GM12878 (cell line): ENCODE measurements around the gene MTMR4. TPM values are rescaled to one million over a fixed set of nuclear protein-coding genes. Genes with fewer than 3 reads are reported as not detected.

Experiments used
- ATAC-seq: fragments of 200-7000 bp; cut with Tn5 transposase; 3 replicates; pipeline ENCODE4 v1.9.1; 2020; ENCODE audit warnings: mild to moderate bottlenecking, moderate library complexity
- BruUV-seq: library from RNA; stranded (reverse); fragments of 400-500 nt; replicated peaks from 2 replicates; lab custom pipeline; 2021; lab: Mats Ljungman, UMichigan
- CTCF ChIA-PET: fragments of 300-600 bp; sonication (Branson Sonifier 250); formaldehyde crosslinking; extraction: SDS; loops from one replicate; lab custom pipeline; 2021; ENCODE audit warnings: inconsistent platforms; lab: Yijun Ruan, JAX
- POLR2A ChIA-PET: fragments of 350-600 bp; formaldehyde crosslinking; extraction: SDS; loops from one replicate; lab custom pipeline; 2021; ENCODE audit warnings: inconsistent platforms; lab: Charles Lee
- RAD21 ChIA-PET: fragments of 300-600 bp; sonication (Branson Sonifier 250); formaldehyde crosslinking; loops from one replicate; lab custom pipeline; 2023; ENCODE audit warnings: antibody characterized with exemption; ENCODE audit not compliant: unreplicated experiment; lab: Charles Lee
- SMC1A ChIA-PET: fragments of 300-600 bp; sonication (Branson Sonifier 250); formaldehyde crosslinking; loops from one replicate; lab custom pipeline; 2023; ENCODE audit not compliant: unreplicated experiment, uncharacterized antibody; lab: Charles Lee
- DNase-seq: peaks from one replicate; pipeline ENCODE4 v3.0.0-alpha.2; 2011; ENCODE audit warnings: low read depth, low spot score
- FAIRE-seq: peaks from 3 replicates; lab custom pipeline; 2011; peaks lifted over from hg19 to GRCh38; lab: Jason Lieb, UNC
- H2AFZ ChIP-seq: 2 replicates; pipeline ENCODE4 v1.6.0; 2011; ENCODE audit warnings: low read depth, low read length, control low read depth; ENCODE audit not compliant: control insufficient read depth
- H3K27ac ChIP-seq: 2 replicates; pipeline ENCODE4 v1.5.1; 2011; ENCODE audit warnings: control low read depth; ENCODE audit not compliant: control insufficient read depth, insufficient read depth
- H3K27me3 ChIP-seq, 2 experiments: replicated peaks in 1 of 2; 2 replicates each; pipeline versions ENCODE4 v1.6.0 to v1.6.1; 2011; ENCODE audit warnings: low read length in 1 of 2; ENCODE audit not compliant: control insufficient read depth in 2 of 2, insufficient read depth in 2 of 2
- H3K36me3 ChIP-seq, 2 experiments: 2 replicates each; pipeline ENCODE4 v1.5.1; 2011; ENCODE audit warnings: low read length in 1 of 2; ENCODE audit not compliant: control insufficient read depth in 2 of 2, insufficient read depth in 2 of 2
- H3K4me1 ChIP-seq: 2 replicates; pipeline ENCODE4 v1.6.1; 2011; ENCODE audit warnings: mild to moderate bottlenecking, low read length, moderate library complexity, mixed read lengths; ENCODE audit not compliant: control insufficient read depth, insufficient read depth
- H3K4me2 ChIP-seq: 2 replicates; pipeline ENCODE4 v1.6.0; 2011; ENCODE audit warnings: control low read depth; ENCODE audit not compliant: control insufficient read depth, insufficient read depth
- H3K4me3 ChIP-seq: fragments of 200-600 bp; sonication (generic); 2 replicates; pipeline ENCODE4 v1.5.1; 2016
- H3K79me2 ChIP-seq: 2 replicates; pipeline ENCODE4 v1.6.0; 2011; ENCODE audit warnings: low read length; ENCODE audit not compliant: control insufficient read depth, insufficient read depth
- H3K9ac ChIP-seq: 2 replicates; pipeline ENCODE4 v1.8.0; 2011; ENCODE audit warnings: low read length, control low read depth, mixed read lengths; ENCODE audit not compliant: control insufficient read depth, insufficient read depth
- H3K9me3 ChIP-seq: replicated peaks from 3 replicates; pipeline ENCODE4 v1.5.1; 2011; ENCODE audit warnings: mild to moderate bottlenecking, low read length; ENCODE audit not compliant: control insufficient read depth, insufficient read depth
- H4K20me1 ChIP-seq: 2 replicates; pipeline ENCODE4 v1.6.0; 2011; ENCODE audit not compliant: control insufficient read depth, insufficient read depth
- BCLAF1 ChIP-seq: fragments of 450-650 bp; IDR thresholded peaks from 2 replicates; pipeline ENCODE4 v1.6.1; 2017; ENCODE audit warnings: antibody characterized with exemption, mild to moderate bottlenecking, moderate library complexity
- E4F1 ChIP-seq: fragments of 450-650 bp; IDR thresholded peaks from 2 replicates; pipeline ENCODE4 v1.6.1; 2018; ENCODE audit warnings: borderline replicate concordance, mild to moderate bottlenecking; ENCODE audit not compliant: partially characterized antibody
- EP300 ChIP-seq, 2 experiments: fragments of 150-350 bp in 1 of 2; IDR thresholded peaks; 2 replicates each; pipeline ENCODE4 v1.6.1; 2011 to 2012; ENCODE audit warnings: low read depth in 2 of 2, low read length in 2 of 2, borderline replicate concordance in 1 of 2, improper control_type of control experiment in 1 of 2, inconsistent platforms in 1 of 2; ENCODE audit not compliant: control insufficient read depth in 1 of 2
- FOXM1 ChIP-seq: IDR thresholded peaks from 2 replicates; pipeline ENCODE4 v1.6.1; 2012; ENCODE audit warnings: low read depth, mild to moderate bottlenecking, inconsistent platforms, low read length, moderate library complexity
- IKZF2 ChIP-seq, 2 experiments: fragments of 450-650 bp; IDR thresholded peaks; 2 replicates each; pipeline ENCODE4 v1.6.1; 2017; ENCODE audit warnings: mild to moderate bottlenecking in 2 of 2, moderate library complexity in 2 of 2
- MEF2B ChIP-seq: fragments of 450-650 bp; IDR thresholded peaks from 2 replicates; pipeline ENCODE4 v1.6.1; 2018; ENCODE audit warnings: mild to moderate bottlenecking, moderate library complexity; ENCODE audit not compliant: partially characterized antibody, poor library complexity, severe bottlenecking
- MTA3 ChIP-seq: IDR thresholded peaks from 2 replicates; pipeline ENCODE4 v1.6.1; 2012; ENCODE audit warnings: low read length, inconsistent platforms, borderline replicate concordance
- NFXL1 ChIP-seq: fragments of 450-650 bp; IDR thresholded peaks from 2 replicates; pipeline ENCODE4 v1.6.1; 2017; ENCODE audit warnings: antibody characterized with exemption, mild to moderate bottlenecking, borderline replicate concordance
- PML ChIP-seq: IDR thresholded peaks from 2 replicates; pipeline ENCODE4 v1.6.1; 2012; ENCODE audit warnings: low read length, inconsistent platforms
- POU2F2 ChIP-seq: IDR thresholded peaks from 3 replicates; pipeline ENCODE4 v1.6.1; 2011; ENCODE audit warnings: low read depth, mild to moderate bottlenecking, low read length, borderline replicate concordance
- RAD51 ChIP-seq: fragments of 450-650 bp; IDR thresholded peaks from 2 replicates; pipeline ENCODE4 v1.6.1; 2016; ENCODE audit warnings: moderate library complexity, mild to moderate bottlenecking, inconsistent platforms
- RELA ChIP-seq: fragments of 450-650 bp; IDR thresholded peaks from 2 replicates; pipeline ENCODE4 v1.8.0; 2014; ENCODE audit warnings: borderline replicate concordance; ENCODE audit not compliant: partially characterized antibody
- SUZ12 ChIP-seq: fragments of 200-600 bp; sonication (generic); IDR thresholded peaks from one replicate; pipeline ENCODE4 v1.6.1; 2018; ENCODE audit warnings: antibody characterized with exemption, mild to moderate bottlenecking; ENCODE audit not compliant: unreplicated experiment
- ZNF24 ChIP-seq: fragments of 450-650 bp; IDR thresholded peaks from 2 replicates; pipeline ENCODE4 v1.6.1; 2017; ENCODE audit warnings: antibody characterized with exemption, mild to moderate bottlenecking
- ZNF274 ChIP-seq: IDR thresholded peaks from one replicate; pipeline ENCODE4 v1.8.0; 2011; ENCODE audit not compliant: insufficient read length, insufficient read depth
- WGBS: methylation state at CpG from one replicate; pipeline ENCODE4 v1.1.6; 2016; ENCODE audit warnings: low lambda C conversion rate; ENCODE audit not compliant: insufficient replicate concordance, insufficient coverage; ENCODE audit errors: missing lambda C conversion rate; 5-methylcytosine and 5-hydroxymethylcytosine counted together
- in situ Hi-C: fragments of 300-500 bp; cut with MboI; formaldehyde crosslinking; loops from 9 replicates; pipeline ENCODE4 v1.14.3; 2018; ENCODE audit warnings: mixed read lengths
- intact Hi-C: fragments of 100-400 bp; cut with micrococcal nuclease; formaldehyde crosslinking; loops from one replicate; pipeline ENCODE4 v1.14.2; 2022; ENCODE audit not compliant: unreplicated experiment
- polyA plus RNA-seq, 11 experiments: library from polyadenylated mRNA; depleted of rRNA in 4 of 11; unstranded in 6 of 11; stranded (reverse) in 5 of 11; fragments of >200 nt; fragmentation: Nextera tagmentation in 4 of 11; fragmentation: Illumina TruSeq in 1 of 11; extraction: Ambion mirVana in 4 of 11; extraction: Trizol in 1 of 11; gene quantifications; 1 replicate in 1 of 11; 2 replicates in 10 of 11; pipeline versions ENCODE4 v1.2.1 to v1.2.3, GENCODE V29; 2011 to 2016; ENCODE audit warnings: inconsistent platforms in 2 of 11, missing spikeins in 2 of 11, low read depth in 1 of 11
- total RNA-seq, 4 experiments: library from RNA; depleted of rRNA in 3 of 4; stranded (reverse); fragments of >200 nt in 3 of 4; fragmentation: Illumina TruSeq in 1 of 4; extraction: Trizol in 1 of 4; gene quantifications; 2 replicates each; pipeline versions ENCODE4 v1.2.1 to v1.2.3, GENCODE V29; 2013 to 2021

Gene MTMR4
- total and polyA plus RNA-seq, 10 of the 15 experiments (the other 5 are each of a cell fraction or from before 2014, with no cell fraction given): 12.8 to 127 (median 53.2) TPM

GRCh38 chr17:58508341-58509067, 5.9 kb downstream of the MTMR4 start (continued):
- TF ChIP-seq MTA3: no peak

- CTCF ChIA-PET: interaction anchor here (1.4 kb wide), 1 partner anchor 190 kb away, joined by 4 read pairs; no protein-coding TSS in a partner anchor
- H2AFZ ChIP-seq: no peak overlapping the region
- no peak for ATAC-seq
- no peak overlapping the region for H3K27ac ChIP-seq
- no TSS peak for BruUV-seq
- no peak for DNase-seq
- no peak overlapping the region for H3K4me3 ChIP-seq
- H4K20me1 ChIP-seq: no peaks in the 10 kb centered on the region; the same call in 1 of the 2 replicates
- POLR2A ChIA-PET: interaction anchor here (0.6 kb wide), 1 partner anchor 185 kb away, joined by 3 read pairs; the partner anchor contains the start of gene RAD51C
- in situ Hi-C loops: no loop called here
- intact Hi-C loops: no loop called here
- 95% methylated on average over 13 of the region's 13 CpGs for WGBS
- RAD21 ChIA-PET: interaction anchor here (1.1 kb wide), 1 partner anchor 163 kb away, joined by 3 read pairs; no protein-coding TSS in a partner anchor
- H3K36me3 ChIP-seq: peaks cover 37 to 66% of the 10 kb centered on the region in 2 experiments
- H3K4me1 ChIP-seq: peaks cover 24% of the 10 kb centered on the region
- FAIRE-seq: no peak
- no peak overlapping the region for H3K9ac ChIP-seq
- H3K9me3 ChIP-seq: no peaks in the 10 kb centered on the region; the same call in 2 of the 3 replicates
- SMC1A ChIA-PET: interaction anchor here (0.6 kb wide), 1 partner anchor 192 kb away, joined by 3 read pairs; no protein-coding TSS in a partner anchor
- no peak overlapping the region for H3K4me2 ChIP-seq
- H3K79me2 ChIP-seq: peaks cover 18% of the 10 kb centered on the region
- H3K27me3 ChIP-seq: no peaks in the 10 kb centered on the region
- TF ChIP-seq PML (no peak), E4F1 (no peak), RELA (no peak), FOXM1 (no peak), IKZF2 (IDR thresholded peaks at IDR 0.05) (no peak), BCLAF1 (no peak), MEF2B (no peak), POU2F2 (no peak), ZNF274 (no peak), RAD51 (no peak), SUZ12 (no peak), ZNF24 (no peak), NFXL1 (no peak), EP300 (IDR thresholded peaks at IDR 0.05; ENCODE audit: borderline replicate concordance in 1 of 2, control insufficient read depth in 1 of 2, low read depth in 2 of 2, low read length in 2 of 2) (no peak)
Observed at GRCh38 chr17:58507123-58507634, 7.3 kb downstream of the MTMR4 start.
